Endothelial cell of umbilical vein (primary cell): ENCODE measurements around the gene HACE1.

Source experiments
- MYC ChIP-seq: IDR thresholded peaks from one replicate; pipeline ENCODE4 v1.6.1; 2011; ENCODE audit warnings: mild to moderate bottlenecking, low read depth, low read length
- POLR2AphosphoS5 ChIP-seq: IDR thresholded peaks from 2 replicates; pipeline ENCODE4 v1.6.1; 2012; ENCODE audit warnings: low read depth, mild to moderate bottlenecking, control low read depth, low read length, moderate library complexity; ENCODE audit not compliant: insufficient read depth
- TF ChIP-seq, protein P1 (sequence below), 2 donors: IDR thresholded peaks; 1 replicate in 1 of 2; 2 replicates in 1 of 2; pipeline ENCODE4 v1.5.1; 2011; ENCODE audit warnings: low read length in 2 of 2, mild to moderate bottlenecking in 2 of 2, moderate library complexity in 2 of 2, control low read depth in 1 of 2, inconsistent platforms in 1 of 2, low read depth in 1 of 2; ENCODE audit not compliant: insufficient read depth in 1 of 2; ENCODE audit errors: extremely low read depth in 1 of 2

DNA sequence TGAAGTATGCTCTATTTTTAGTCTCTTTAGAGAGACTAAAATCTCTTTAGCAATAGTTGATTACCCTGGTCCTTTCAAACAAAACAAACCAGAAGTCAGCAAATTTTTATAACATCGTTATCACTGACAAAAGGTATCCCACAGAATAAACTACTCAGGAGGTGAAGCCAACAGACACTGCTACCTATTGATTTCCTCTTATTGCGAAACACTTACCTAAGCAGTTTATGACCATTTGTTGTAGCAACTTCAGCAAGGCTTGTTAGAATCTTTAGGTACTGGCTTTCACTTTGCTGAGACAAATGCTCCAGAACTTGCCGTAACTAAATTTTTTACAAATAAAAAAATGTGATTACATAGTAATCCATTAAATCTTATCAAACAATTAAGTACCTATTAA is 64.4 kb downstream of the HACE1 start:
- no peak for TF ChIP-seq MYC
- TF ChIP-seq, protein P1, sequence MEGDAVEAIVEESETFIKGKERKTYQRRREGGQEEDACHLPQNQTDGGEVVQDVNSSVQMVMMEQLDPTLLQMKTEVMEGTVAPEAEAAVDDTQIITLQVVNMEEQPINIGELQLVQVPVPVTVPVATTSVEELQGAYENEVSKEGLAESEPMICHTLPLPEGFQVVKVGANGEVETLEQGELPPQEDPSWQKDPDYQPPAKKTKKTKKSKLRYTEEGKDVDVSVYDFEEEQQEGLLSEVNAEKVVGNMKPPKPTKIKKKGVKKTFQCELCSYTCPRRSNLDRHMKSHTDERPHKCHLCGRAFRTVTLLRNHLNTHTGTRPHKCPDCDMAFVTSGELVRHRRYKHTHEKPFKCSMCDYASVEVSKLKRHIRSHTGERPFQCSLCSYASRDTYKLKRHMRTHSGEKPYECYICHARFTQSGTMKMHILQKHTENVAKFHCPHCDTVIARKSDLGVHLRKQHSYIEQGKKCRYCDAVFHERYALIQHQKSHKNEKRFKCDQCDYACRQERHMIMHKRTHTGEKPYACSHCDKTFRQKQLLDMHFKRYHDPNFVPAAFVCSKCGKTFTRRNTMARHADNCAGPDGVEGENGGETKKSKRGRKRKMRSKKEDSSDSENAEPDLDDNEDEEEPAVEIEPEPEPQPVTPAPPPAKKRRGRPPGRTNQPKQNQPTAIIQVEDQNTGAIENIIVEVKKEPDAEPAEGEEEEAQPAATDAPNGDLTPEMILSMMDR (IDR thresholded peaks at IDR 0.05; ENCODE audit: extremely low read depth in 1 of 2, insufficient read depth in 1 of 2, low read depth in 1 of 2, low read length in 2 of 2): no peak
- TF ChIP-seq POLR2AphosphoS5: no peak
